ENCODE measurements around the gene MSLN.
A peak's percentile ranks its signal among the peaks of the same experiment; 100 is the strongest.

Gene MSLN

GRCh38 chr16:794091-794822 lies 33.7 kb downstream of the MSLN start:
- DNase-seq: no peak

DNA sequence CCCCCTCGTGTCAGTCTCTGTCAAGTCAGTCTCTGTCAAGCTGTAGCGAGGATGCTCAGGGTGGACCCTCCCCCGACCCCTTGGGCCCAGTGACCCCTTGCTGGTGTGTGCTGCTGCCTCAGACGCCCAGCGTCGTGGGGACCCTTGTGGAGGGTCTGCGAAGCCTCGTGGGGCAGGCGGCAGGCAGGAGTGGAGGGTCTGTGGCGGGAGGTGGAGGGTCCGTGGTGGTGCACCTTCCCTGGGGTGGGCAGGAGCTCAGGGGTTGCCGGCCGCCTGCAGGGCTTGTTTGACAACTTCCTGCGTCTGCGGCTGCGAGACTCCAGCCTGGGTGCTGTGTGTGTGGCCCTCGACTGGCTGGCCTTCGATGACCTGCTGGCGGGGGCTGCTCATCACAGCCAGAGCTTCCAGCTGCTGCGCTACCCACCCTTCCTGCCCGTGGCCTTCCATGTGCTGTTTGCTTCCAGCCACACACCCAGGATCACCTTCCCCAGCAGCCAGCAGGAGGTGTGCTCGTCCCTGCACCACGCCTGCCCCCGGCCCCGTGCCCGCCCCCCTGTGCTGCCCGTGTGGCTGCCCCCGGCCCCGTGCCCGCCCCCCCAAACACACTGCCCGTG lies 34.4 kb downstream of the MSLN start:
- DNase-seq: no peak

GRCh38 chr16:795580-796229 lies 35.2 kb downstream of the MSLN start:
- DNase-seq: no peak

- DNase-seq: no peak
Measured at GRCh38 chr16:796296-797119, 36.0 kb downstream of the MSLN start.

DNA sequence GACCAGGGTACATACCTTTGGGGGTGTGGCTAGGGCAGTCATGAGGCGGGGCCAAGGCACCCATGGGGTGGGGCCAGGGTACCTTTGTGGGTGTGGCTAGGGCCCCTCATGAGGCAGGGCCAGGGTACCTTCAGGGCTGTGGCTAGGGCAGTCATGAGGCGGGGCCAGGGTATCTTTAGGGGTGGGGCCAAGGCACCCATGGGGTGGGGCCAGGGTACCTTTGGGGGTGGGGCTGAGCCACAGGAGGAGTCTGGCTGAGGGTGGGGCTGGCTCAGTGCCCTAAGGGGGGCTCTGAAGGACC lies 36.5 kb downstream of the MSLN start:
- DNase-seq: no peak

- DNase-seq: no peak
Measured at GRCh38 chr16:797686-798085, 37.2 kb downstream of the MSLN start.

DNA sequence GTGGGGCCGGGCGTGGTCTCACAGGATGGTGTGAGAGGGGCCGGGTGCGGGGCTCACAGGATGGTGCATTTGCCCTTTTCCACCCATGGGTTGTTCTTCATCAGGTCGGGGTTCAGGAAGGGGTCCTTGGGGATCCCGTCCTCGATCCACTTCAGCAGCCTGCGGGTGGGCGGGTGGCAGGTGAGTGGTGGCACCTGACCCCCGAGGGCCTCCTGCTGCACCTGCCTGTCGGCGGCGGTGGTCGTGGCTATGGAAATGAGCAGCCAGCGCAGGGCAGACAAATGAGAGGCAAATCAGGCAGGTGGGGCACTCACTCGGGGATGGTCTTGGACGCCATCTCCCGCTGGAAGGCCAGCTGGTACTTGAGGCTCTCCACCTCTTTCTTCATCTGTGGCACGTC lies 38.1 kb downstream of the MSLN start:
- no peak for DNase-seq

DNA sequence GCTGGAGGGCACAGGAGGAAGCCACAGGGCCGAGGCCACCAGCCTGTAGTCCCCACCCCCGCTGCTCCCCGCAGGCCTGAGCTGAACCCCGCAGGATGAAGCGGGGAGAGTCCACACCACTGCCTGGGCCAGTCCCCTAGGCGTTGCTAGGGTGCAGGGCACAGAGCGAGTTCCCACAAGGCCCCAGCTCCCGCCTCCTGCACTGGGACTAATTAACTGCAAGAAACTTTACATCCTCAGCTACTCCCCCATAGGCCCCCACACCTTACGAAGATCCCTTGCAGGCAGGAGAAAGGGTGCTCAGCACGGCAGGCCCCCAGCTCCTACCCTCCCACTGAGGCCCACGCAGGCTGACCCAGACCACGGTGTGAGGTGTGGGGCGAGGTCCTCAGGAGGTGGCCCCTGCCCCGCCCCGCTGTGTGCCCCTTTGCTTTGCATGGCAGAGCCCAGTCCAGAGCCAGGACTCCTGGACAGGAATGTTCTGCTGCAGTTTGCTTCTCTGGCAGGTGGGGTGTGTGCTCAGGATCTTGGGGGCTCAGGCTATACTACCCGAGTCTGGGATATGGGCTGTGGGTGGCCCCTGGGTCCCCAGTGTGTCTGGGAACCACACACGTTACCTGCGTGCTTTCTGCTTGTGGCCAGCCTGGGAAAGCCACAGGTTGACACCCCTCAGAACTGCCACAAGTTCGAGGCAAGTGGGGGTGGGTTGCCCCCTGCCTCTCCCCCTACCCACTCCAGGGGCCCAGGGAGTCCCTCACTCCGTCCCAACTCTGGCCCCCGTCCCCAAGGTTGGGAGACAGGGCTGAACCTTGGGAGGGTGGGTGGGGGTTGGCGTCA lies 38.8 kb downstream of the MSLN start:
- DNase-seq: no peak

DNA sequence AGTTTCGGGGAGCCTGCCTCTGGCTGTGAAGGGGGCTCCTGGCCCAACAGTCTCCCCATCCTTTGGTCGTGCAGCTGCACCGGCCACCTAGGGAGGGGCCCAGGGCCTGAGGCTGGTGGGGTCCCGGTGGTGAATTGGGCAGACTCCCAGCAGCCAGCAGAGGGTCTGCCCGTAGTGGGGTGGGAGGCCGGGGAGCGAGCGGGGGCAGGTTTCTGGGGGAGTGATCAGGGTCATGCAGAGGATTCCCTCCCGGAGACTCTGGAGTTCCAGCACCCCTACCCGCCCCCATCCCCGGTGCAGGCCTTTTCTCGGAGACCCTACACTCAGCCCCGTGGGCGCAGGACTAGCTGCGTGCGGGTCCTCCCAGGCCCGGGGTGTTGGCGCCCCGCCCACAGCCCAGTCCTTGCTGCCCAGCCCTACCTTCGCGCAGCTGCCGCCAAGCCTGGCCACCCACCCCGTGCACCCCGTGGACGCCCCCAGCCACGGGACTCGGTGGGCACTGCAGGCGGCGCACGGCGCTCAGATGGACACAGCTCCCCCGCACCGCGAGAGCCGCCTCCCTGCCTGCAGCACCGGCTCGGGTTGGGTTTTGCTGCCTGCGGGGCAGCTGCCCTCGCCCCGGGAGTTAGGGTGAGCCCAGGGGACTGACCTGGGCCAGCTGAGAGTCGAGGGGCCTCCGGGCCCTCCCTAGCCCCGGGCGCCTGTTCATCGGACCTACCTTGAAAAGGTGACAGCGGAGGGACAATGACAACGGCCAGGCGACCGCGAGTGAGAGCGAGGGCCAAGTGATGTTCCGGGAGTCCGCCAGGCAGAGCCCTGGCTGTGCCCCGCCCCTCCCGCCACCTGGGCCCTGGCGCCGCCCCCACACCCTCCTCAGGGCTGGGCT lies 39.7 kb downstream of the MSLN start, which contains the start of gene GNG13:
Gene GNG13, minus strand, starts transcription at position 787 of the 886 bp plus-strand sequence. CDS start 1,657 bp downstream, outside the sequence.
- DNase-seq: no peak

DNA sequence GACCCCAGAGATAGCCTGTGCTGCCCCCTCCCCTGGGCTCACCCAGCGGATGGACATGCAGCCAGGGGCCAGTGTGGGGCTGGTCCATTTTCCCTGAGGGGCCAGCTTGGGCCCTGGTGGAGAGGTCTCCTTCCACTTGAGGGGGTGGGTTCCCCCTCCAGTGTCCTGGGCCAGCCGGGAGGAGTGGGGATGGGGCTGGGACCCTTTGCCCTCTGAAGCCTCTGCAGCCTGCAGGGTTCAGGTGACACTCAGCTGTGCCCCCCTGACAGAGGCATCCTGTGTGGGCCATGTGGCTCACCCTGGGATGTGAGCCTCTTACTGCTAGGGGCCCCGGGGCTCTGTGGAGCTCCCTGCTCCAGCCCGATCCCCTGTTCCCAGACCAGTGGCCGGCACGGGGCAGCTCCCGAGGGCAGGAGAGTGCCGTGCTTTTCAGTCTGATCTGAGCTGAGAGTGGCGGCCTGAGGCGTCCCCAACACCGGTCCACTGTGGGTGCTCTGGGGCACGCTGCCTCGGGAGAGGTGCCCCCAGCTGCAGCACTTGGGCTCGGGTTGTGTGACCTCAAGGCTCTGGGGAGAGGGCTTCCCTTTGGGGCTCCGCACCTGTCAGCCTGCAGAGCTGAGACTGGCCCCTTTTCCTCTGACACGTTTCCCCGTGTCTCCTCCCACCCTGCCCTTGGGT lies 40.4 kb downstream of the MSLN start:
- DNase-seq: no peak

DNA sequence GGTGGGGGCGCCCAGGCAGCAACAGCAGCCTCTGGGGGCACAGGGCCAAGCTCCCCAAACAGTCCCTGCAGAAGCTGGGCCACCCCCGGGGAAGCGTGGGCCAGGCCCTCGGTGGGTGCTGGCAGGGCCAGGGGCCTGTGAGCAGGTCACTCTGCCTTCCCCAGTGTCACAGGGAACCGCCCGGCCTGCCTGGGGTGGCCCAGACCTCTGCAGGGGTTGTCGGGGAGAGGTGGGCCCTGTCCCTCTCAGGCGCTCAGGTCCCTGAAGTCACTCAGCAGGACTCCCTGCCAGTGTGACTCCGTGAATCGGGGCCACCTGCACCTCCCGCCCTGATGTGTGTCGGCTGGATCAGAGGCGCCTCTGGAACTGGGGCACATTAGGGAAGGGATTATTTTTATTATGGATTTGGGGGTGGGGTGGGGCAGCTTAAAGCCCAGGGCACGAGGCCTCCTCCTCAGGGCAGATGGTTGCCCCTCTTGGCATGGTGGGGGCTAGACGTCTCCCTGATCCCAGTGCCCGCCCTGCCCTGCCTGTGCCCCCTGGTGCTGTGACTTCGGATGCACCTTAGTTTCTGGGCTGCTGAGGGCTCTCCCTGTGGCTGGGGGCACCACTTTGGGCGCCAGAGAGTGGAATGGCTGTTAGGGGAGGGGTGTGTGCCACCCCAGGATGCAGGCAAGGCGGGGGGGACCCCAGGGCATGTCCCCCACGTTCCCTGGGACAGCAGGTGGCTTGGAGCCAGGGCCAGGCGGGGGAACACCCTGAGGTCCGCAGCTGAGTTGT lies 41.2 kb downstream of the MSLN start:
- no peak for DNase-seq

DNA sequence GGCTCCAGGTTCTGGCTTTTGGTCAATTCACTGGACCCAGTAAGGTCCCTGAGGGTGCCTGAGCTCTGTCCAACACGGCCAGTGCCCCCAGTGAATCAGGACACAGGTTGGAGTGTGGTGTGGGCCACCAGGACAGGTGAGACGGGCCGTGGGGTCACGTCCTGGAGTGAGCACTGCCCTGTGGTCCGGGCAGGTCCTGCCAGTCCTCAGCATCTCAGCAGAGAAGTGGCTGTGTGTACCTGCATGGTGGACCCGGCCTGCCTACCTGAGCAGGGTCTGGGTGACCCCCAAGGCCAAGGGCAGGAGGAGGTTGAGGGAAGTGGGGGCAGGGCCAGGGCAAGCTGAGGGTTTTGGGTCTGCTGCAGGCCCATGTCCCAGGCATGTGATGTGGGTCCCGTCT lies 41.9 kb downstream of the MSLN start:
- no peak for DNase-seq

GRCh38 chr16:802914-803753 lies 42.6 kb downstream of the MSLN start:
- no peak for DNase-seq

DNA sequence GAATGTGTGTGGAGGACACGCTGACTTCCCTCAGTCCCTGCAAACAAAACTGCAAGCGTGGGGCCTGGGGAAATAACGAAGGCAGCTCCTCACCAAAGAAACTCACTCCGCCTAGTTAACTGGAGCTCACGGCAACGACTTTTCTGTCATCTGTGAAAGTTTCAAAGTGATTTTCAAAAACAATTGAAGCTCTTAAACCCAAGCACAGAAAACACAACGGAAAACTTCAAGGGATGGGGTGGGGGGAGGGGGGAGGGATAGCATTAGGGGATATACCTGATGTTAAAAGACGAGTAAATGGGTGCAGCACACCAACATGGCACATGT lies 43.2 kb downstream of the MSLN start:
- DNase-seq: no peak

- DNase-seq: no peak
Measured at GRCh38 chr16:804193-805048, 43.9 kb downstream of the MSLN start.

DNA sequence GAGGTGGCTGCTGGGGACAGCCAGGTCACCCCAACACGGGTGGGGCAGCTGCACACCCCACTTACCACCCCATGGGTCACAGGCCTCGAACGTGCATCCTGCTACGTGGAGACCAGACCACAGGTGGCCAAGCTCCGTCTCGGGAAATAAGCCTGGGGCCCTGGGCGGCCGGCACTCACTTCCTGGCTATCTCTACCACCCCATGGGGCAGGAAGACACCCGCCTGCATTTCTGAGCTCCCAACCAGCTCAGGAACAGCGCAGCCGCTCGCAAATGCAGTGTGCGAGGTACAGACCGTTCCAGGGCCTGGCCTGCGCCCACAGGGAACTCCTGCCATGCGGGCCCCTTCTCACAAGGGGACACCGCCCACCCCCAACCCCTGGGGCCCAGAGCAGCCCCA lies 44.9 kb downstream of the MSLN start:
- no peak for DNase-seq

GRCh38 chr16:807347-808084 lies 47.0 kb downstream of the MSLN start:
- DNase-seq: peak; percentile 92 to 94

DNA sequence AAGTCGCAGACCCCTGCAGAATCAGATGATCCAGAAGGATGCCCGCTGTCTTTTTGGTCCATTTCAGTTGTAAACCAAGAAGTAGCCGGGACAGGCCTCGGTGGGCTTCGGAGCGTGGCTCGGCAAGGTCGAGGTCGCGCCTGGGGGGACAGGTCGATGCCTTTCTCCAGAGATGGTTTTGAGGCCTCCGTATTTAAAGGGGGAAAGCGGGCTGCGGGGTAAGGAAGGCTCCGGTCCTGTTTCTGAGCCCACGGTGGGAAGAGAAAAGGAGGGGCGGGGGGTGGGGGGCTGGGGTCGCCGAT lies 47.5 kb downstream of the MSLN start:
- DNase-seq: no peak
